Pancreas (tissue), 10 donors: Measurements from ENCODE around the gene BRAT1. TPM values are rescaled to one million over a fixed set of nuclear protein-coding genes. Genes with fewer than 3 reads are reported as not detected.

Experiments
- ATAC-seq, 4 donors: fragments of 200-7000 bp; cut with Tn5 transposase; one replicate each; pipeline versions ENCODE4 v1.8.0 to v1.9.1; 2020; ENCODE audit warnings: mild to moderate bottlenecking in 4 of 4, moderate library complexity in 4 of 4
- DNase-seq, 6 donors: peaks; one replicate each; pipeline ENCODE4 v3.0.0-alpha.2; 2020
- FAIRE-seq: peaks from 2 replicates; lab custom pipeline; 2012; peaks lifted over from hg19 to GRCh38; lab: Jason Lieb, UNC
- H3K27ac ChIP-seq, 4 donors: fragments of 200-600 bp; sonication (generic); 1 replicate in 3 of 4; 2 replicates in 1 of 4; pipeline versions ENCODE4 v1.5.0 to v1.8.0; 2020
- H3K27me3 ChIP-seq, 4 donors: fragments of 200-600 bp; one replicate each; pipeline ENCODE4 v1.8.0; 2021
- H3K36me3 ChIP-seq, 3 donors: fragments of 200-600 bp; sonication (generic) in 1 of 3; one replicate each; pipeline versions ENCODE4 v1.5.0 to v1.8.0; 2020 to 2021
- H3K4me1 ChIP-seq, 3 donors: fragments of 200-600 bp; one replicate each; pipeline ENCODE4 v1.8.0; 2021
- H3K4me3 ChIP-seq, 4 donors: fragments of 200-600 bp; sonication (generic) in 2 of 4; one replicate each; pipeline versions ENCODE4 v1.5.0 to v1.8.0; 2020 to 2021
- H3K9me3 ChIP-seq, 4 donors: fragments of 200-600 bp; one replicate each; pipeline ENCODE4 v1.8.0; 2021
- CTCF ChIP-seq, 4 donors: fragments of 200-600 bp; sonication (generic) in 3 of 4; IDR thresholded peaks; one replicate each; pipeline versions ENCODE4 v1.5.0 to v1.8.0; 2021; ENCODE audit warnings: antibody characterized with exemption in 4 of 4
- WGBS, 2 donors: extraction: QIAGEN DNeasy Blood & Tissue Kit; methylation state at CpG; one replicate each; pipeline ENCODE4 v1.1.7; 2013; 5-methylcytosine and 5-hydroxymethylcytosine counted together
- intact Hi-C, 3 donors: fragments of 100-400 bp; cut with DNase I; formaldehyde crosslinking; loops; one replicate each; pipeline versions ENCODE4 v1.11.1 to v1.14.2; 2022
- polyA plus RNA-seq, 2 donors: library from polyadenylated mRNA; stranded (reverse); fragments of 200-250 nt; gene quantifications; one replicate each; pipeline ENCODE4 v1.2.3, GENCODE V29; 2013
- total RNA-seq, 6 donors: library from RNA; stranded (reverse); fragmentation: NEBNext Ultra II Directional in 4 of 6; extraction: Animal tissue kit (Norgen Biotek cat#: 25700) in 4 of 6; gene quantifications; one replicate each; pipeline versions ENCODE4 v1.2.1 to v1.2.4, GENCODE V29; 2021 to 2023
- donor health status: healthy with polysubstance abuse.
- donor health status: DM: no; HTN: no; CAD: no; lungs with moderate emphysema.
- donor health status: DM: no; HTN: no; CAD: no.
- donor health status: control.
- donor health status: control.
- donor health status: Bipolar disorder and iron deficiency.
- donor health status: DM: yes; HTN: yes; CAD: no.
- donor health status: DM: no; HTN: no; CAD: no.
- donor health status: DM: no; HTN: no; CAD: no.
- donor health status: DM: yes; HTN: yes; CAD: no.

The BRAT1 gene
- total and polyA plus RNA-seq, 8 donors: 11.8 to 54.4 (median 15.2) TPM

- WGBS, 2 donors: 85 to 86% methylated on average over 27 of the region's 27 CpGs
- intact Hi-C loops: no loop called here
- H3K36me3 ChIP-seq: no peaks in the 10 kb centered on the region
- ATAC-seq (no peak), FAIRE-seq (no peak), DNase-seq (peak in 1 of 6 donors; percentile 59)
- TF ChIP-seq CTCF (IDR thresholded peaks at IDR 0.05): no peak
- no peaks in the 10 kb centered on the region for H3K27me3 ChIP-seq
- no peak overlapping the region for H3K27ac ChIP-seq
- no peaks in the 10 kb centered on the region for H3K9me3 ChIP-seq
- no peaks in the 10 kb centered on the region for H3K4me1 ChIP-seq
- H3K4me3 ChIP-seq: no peak overlapping the region
Observed at GRCh38 chr7:2499719-2500430, 55.4 kb downstream of the BRAT1 start.

- Histone ChIP-seq H3K4me1 (no peaks in the 10 kb centered on the region), H3K36me3 (no peaks in the 10 kb centered on the region), H3K9me3 (no peaks in the 10 kb centered on the region), H3K27me3 (no peaks in the 10 kb centered on the region), H3K4me3 (no peak overlapping the region), H3K27ac (no peak overlapping the region)
- WGBS, 2 donors: 81 to 86% methylated on average over 7 of the region's 7 CpGs
- FAIRE-seq (no peak), DNase-seq (peak in 1 of 6 donors; percentile 74), ATAC-seq (no peak)
- intact Hi-C loops: no loop called here
- no peak for TF ChIP-seq CTCF (IDR thresholded peaks at IDR 0.05)
Observed at GRCh38 chr7:2499181-2499580, 56.1 kb downstream of the BRAT1 start.

GRCh38 chr7:2498708-2499107 is 56.6 kb downstream of the BRAT1 start:
- Histone ChIP-seq H3K9me3 (no peaks in the 10 kb centered on the region), H3K27me3 (no peaks in the 10 kb centered on the region), H3K4me1 (no peaks in the 10 kb centered on the region), H3K36me3 (no peaks in the 10 kb centered on the region), H3K27ac (no peak overlapping the region), H3K4me3 (no peak overlapping the region)
- intact Hi-C loops: no loop called here
- no peak for TF ChIP-seq CTCF (IDR thresholded peaks at IDR 0.05)
- WGBS, 2 donors: 43 to 79% methylated on average over 6 of the region's 6 CpGs
- FAIRE-seq (no peak), DNase-seq (peak in 1 of 6 donors; percentile 62), ATAC-seq (no peak)

- no peaks in the 10 kb centered on the region for H3K27me3 ChIP-seq
- FAIRE-seq (no peak), DNase-seq (peak in 1 of 6 donors; percentile 60), ATAC-seq (no peak)
- no peaks in the 10 kb centered on the region for H3K4me1 ChIP-seq
- TF ChIP-seq CTCF (IDR thresholded peaks at IDR 0.05): no peak
- H3K27ac ChIP-seq: no peak overlapping the region
- no peak overlapping the region for H3K4me3 ChIP-seq
- intact Hi-C loops: no loop called here
- H3K9me3 ChIP-seq: no peaks in the 10 kb centered on the region
- 41 to 45% methylated on average over 19 to 25 of the region's 25 CpGs for WGBS, 2 donors
- no peaks in the 10 kb centered on the region for H3K36me3 ChIP-seq
Observed at GRCh38 chr7:2497500-2498336, 57.6 kb downstream of the BRAT1 start.
